ENCODE measurements around the gene LEKR1.
"Not testable (repeated sequence)": the region's sequence is repeated elsewhere in the genome, so short reads cannot be mapped to it uniquely, and the experiment has no call there.

The LEKR1 gene

GRCh38 chr3:156895374-156895773, 69.2 kb downstream of the LEKR1 start:
- in situ Hi-C loops (cut with HindIII; ENCODE audit: low sequenced_read_pairs), result not testable (repeated sequence)

- in situ Hi-C loops (cut with HindIII; ENCODE audit: low sequenced_read_pairs), result not testable (repeated sequence)
These were observed 71.7 kb downstream of the LEKR1 start for GRCh38 chr3:156897851-156898250.

GRCh38 chr3:156898296-156898880, 72.2 kb downstream of the LEKR1 start:
- in situ Hi-C loops (cut with HindIII; ENCODE audit: low sequenced_read_pairs), result no loop called here

GRCh38 chr3:156899951-156900350, 73.8 kb downstream of the LEKR1 start:
- in situ Hi-C loops (cut with HindIII; ENCODE audit: low sequenced_read_pairs), result no loop called here

- in situ Hi-C loops (cut with HindIII; ENCODE audit: low sequenced_read_pairs), result no loop called here
These were observed 76.8 kb downstream of the LEKR1 start for GRCh38 chr3:156902916-156903315.

GRCh38 chr3:156906275-156906674, 80.1 kb downstream of the LEKR1 start:
- in situ Hi-C loops (cut with HindIII; ENCODE audit: low sequenced_read_pairs), result no loop called here

- in situ Hi-C loops (cut with HindIII; ENCODE audit: low sequenced_read_pairs), result no loop called here
These were observed 82.2 kb downstream of the LEKR1 start for GRCh38 chr3:156908398-156908797.

GRCh38 chr3:156910022-156910421, 83.9 kb downstream of the LEKR1 start:
- in situ Hi-C loops (cut with HindIII; ENCODE audit: low sequenced_read_pairs), result no loop called here

- in situ Hi-C loops (cut with HindIII; ENCODE audit: low sequenced_read_pairs), result not testable (repeated sequence)
These were observed 84.7 kb downstream of the LEKR1 start for GRCh38 chr3:156910831-156911230.

- in situ Hi-C loops (cut with HindIII; ENCODE audit: low sequenced_read_pairs), result not testable (repeated sequence)
These were observed 88.1 kb downstream of the LEKR1 start for GRCh38 chr3:156914300-156914699.

- in situ Hi-C loops (cut with HindIII; ENCODE audit: low sequenced_read_pairs), result no loop called here
These were observed 89.2 kb downstream of the LEKR1 start for GRCh38 chr3:156915372-156915771.

- in situ Hi-C loops (cut with HindIII; ENCODE audit: low sequenced_read_pairs), result no loop called here
These were observed 92.6 kb downstream of the LEKR1 start for GRCh38 chr3:156918746-156919145.

GRCh38 chr3:156919818-156920217, 93.7 kb downstream of the LEKR1 start:
- in situ Hi-C loops (cut with HindIII; ENCODE audit: low sequenced_read_pairs), result no loop called here

GRCh38 chr3:156920399-156920798, 94.2 kb downstream of the LEKR1 start:
- in situ Hi-C loops (cut with HindIII; ENCODE audit: low sequenced_read_pairs), result no loop called here

- in situ Hi-C loops (cut with HindIII; ENCODE audit: low sequenced_read_pairs), result no loop called here
These were observed 97.2 kb downstream of the LEKR1 start for GRCh38 chr3:156923349-156923748.

- in situ Hi-C loops (cut with HindIII; ENCODE audit: low sequenced_read_pairs), result no loop called here
These were observed 112.6 kb downstream of the LEKR1 start for GRCh38 chr3:156938724-156939123.

GRCh38 chr3:156939315-156939714, 113.2 kb downstream of the LEKR1 start:
- in situ Hi-C loops (cut with HindIII; ENCODE audit: low sequenced_read_pairs), result no loop called here

GRCh38 chr3:156941311-156941710, 115.2 kb downstream of the LEKR1 start:
- in situ Hi-C loops (cut with HindIII; ENCODE audit: low sequenced_read_pairs), result no loop called here

- in situ Hi-C loops (cut with HindIII; ENCODE audit: low sequenced_read_pairs), result no loop called here
These were observed 122.5 kb downstream of the LEKR1 start for GRCh38 chr3:156948402-156949210.

- in situ Hi-C loops (cut with HindIII; ENCODE audit: low sequenced_read_pairs), result loop anchor here (5.0 kb wide), 1 partner anchor 40 kb away; no protein-coding TSS in a partner anchor
These were observed 125.9 kb downstream of the LEKR1 start for GRCh38 chr3:156952011-156952410.

GRCh38 chr3:156957715-156958114, 131.6 kb downstream of the LEKR1 start:
- in situ Hi-C loops (cut with HindIII; ENCODE audit: low sequenced_read_pairs), result no loop called here

GRCh38 chr3:156963096-156963495, 136.9 kb downstream of the LEKR1 start:
- in situ Hi-C loops (cut with HindIII; ENCODE audit: low sequenced_read_pairs), result no loop called here
